ENCODE results near the gene CHD2.

The CHD2 gene

GRCh38 chr15:93012786-93013185 lies 112.7 kb downstream of the CHD2 start:
- Histone ChIP-seq H4K20me1 (ENCODE audit: insufficient read depth, low read length) (no peaks in the 10 kb centered on the region), H3K9ac (ENCODE audit: low read depth, low read length) (no peak overlapping the region), H3K9me3 (ENCODE audit: insufficient read depth, low read length, severe bottlenecking) (no peaks in the 10 kb centered on the region), H3K36me3 (ENCODE audit: insufficient read depth, low read length) (peaks cover 98% of the 10 kb centered on the region), H3K79me2 (ENCODE audit: insufficient read depth, low read length) (peaks cover 4% of the 10 kb centered on the region), H3K27ac (ENCODE audit: low read length) (no peak overlapping the region), H3K4me2 (ENCODE audit: insufficient read depth, low read length) (no peak overlapping the region), H3K4me1 (ENCODE audit: insufficient read depth, low read length) (no peaks in the 10 kb centered on the region), H3K27me3 (ENCODE audit: insufficient read depth, low read length, poor library complexity) (no peaks in the 10 kb centered on the region), H2AFZ (ENCODE audit: low read depth, low read length) (no peak overlapping the region), H3K4me3 (ENCODE audit: low read depth in 1 of 2, low read length in 2 of 2) (no peak overlapping the region)
- DNase-seq, result no peak
- TF ChIP-seq EZH2 (IDR thresholded peaks at IDR 0.05; ENCODE audit: borderline replicate concordance, low read depth, low read length, severe bottlenecking) (no peak), CTCF (IDR thresholded peaks at IDR 0.05; ENCODE audit: borderline replicate concordance, extremely low read depth, low read length, poor library complexity, severe bottlenecking) (no peak)
- no peak for ATAC-seq (ENCODE audit: insufficient read depth, low read depth)

- Histone ChIP-seq H3K4me1 (ENCODE audit: insufficient read depth, low read length) (no peaks in the 10 kb centered on the region), H3K9ac (ENCODE audit: low read depth, low read length) (no peak overlapping the region), H3K27ac (ENCODE audit: low read length) (no peak overlapping the region), H3K4me3 (ENCODE audit: low read depth in 1 of 2, low read length in 2 of 2) (no peak overlapping the region), H3K36me3 (ENCODE audit: insufficient read depth, low read length) (peaks cover 98% of the 10 kb centered on the region), H2AFZ (ENCODE audit: low read depth, low read length) (no peak overlapping the region), H4K20me1 (ENCODE audit: insufficient read depth, low read length) (peaks cover 4% of the 10 kb centered on the region; the same call in 1 of the 2 replicates), H3K4me2 (ENCODE audit: insufficient read depth, low read length) (no peak overlapping the region), H3K27me3 (ENCODE audit: insufficient read depth, low read length, poor library complexity) (no peaks in the 10 kb centered on the region), H3K79me2 (ENCODE audit: insufficient read depth, low read length) (peaks cover 25% of the 10 kb centered on the region), H3K9me3 (ENCODE audit: insufficient read depth, low read length, severe bottlenecking) (no peaks in the 10 kb centered on the region)
- no peak for ATAC-seq (ENCODE audit: insufficient read depth, low read depth)
- TF ChIP-seq CTCF (IDR thresholded peaks at IDR 0.05; ENCODE audit: borderline replicate concordance, extremely low read depth, low read length, poor library complexity, severe bottlenecking), result no peak
- DNase-seq, result no peak
These were observed 117.4 kb downstream of the CHD2 start for GRCh38 chr15:93017526-93017925.

- Histone ChIP-seq H4K20me1 (ENCODE audit: insufficient read depth, low read length) (peaks cover 6% of the 10 kb centered on the region; the same call in 1 of the 2 replicates), H3K27me3 (ENCODE audit: insufficient read depth, low read length, poor library complexity) (no peaks in the 10 kb centered on the region), H3K4me1 (ENCODE audit: insufficient read depth, low read length) (no peaks in the 10 kb centered on the region), H3K27ac (ENCODE audit: low read length) (no peak overlapping the region), H3K4me3 (ENCODE audit: low read depth in 1 of 2, low read length in 2 of 2) (no peak overlapping the region), H3K9ac (ENCODE audit: low read depth, low read length) (no peak overlapping the region), H3K36me3 (ENCODE audit: insufficient read depth, low read length) (peaks cover 98% of the 10 kb centered on the region), H3K9me3 (ENCODE audit: insufficient read depth, low read length, severe bottlenecking) (no peaks in the 10 kb centered on the region), H2AFZ (ENCODE audit: low read depth, low read length) (no peak overlapping the region), H3K79me2 (ENCODE audit: insufficient read depth, low read length) (peaks cover 25% of the 10 kb centered on the region), H3K4me2 (ENCODE audit: insufficient read depth, low read length) (no peak overlapping the region)
- DNase-seq (no peak), ATAC-seq (ENCODE audit: insufficient read depth, low read depth) (no peak)
- no peak for TF ChIP-seq EZH2 (IDR thresholded peaks at IDR 0.05; ENCODE audit: borderline replicate concordance, low read depth, low read length, severe bottlenecking)
- TF ChIP-seq CTCF (IDR thresholded peaks at IDR 0.05; ENCODE audit: borderline replicate concordance, extremely low read depth, low read length, poor library complexity, severe bottlenecking), result peak; percentile 22
These were observed 118.5 kb downstream of the CHD2 start for GRCh38 chr15:93018574-93018973.

- DNase-seq (no peak), ATAC-seq (ENCODE audit: insufficient read depth, low read depth) (no peak)
- Histone ChIP-seq H3K9me3 (ENCODE audit: insufficient read depth, low read length, severe bottlenecking) (no peaks in the 10 kb centered on the region), H3K27me3 (ENCODE audit: insufficient read depth, low read length, poor library complexity) (no peaks in the 10 kb centered on the region), H4K20me1 (ENCODE audit: insufficient read depth, low read length) (peaks cover 6% of the 10 kb centered on the region; the same call in 1 of the 2 replicates), H2AFZ (ENCODE audit: low read depth, low read length) (no peak overlapping the region), H3K79me2 (ENCODE audit: insufficient read depth, low read length) (peaks cover 25% of the 10 kb centered on the region), H3K4me1 (ENCODE audit: insufficient read depth, low read length) (no peaks in the 10 kb centered on the region), H3K4me3 (ENCODE audit: low read depth in 1 of 2, low read length in 2 of 2) (no peak overlapping the region), H3K27ac (ENCODE audit: low read length) (no peak overlapping the region), H3K9ac (ENCODE audit: low read depth, low read length) (no peak overlapping the region), H3K36me3 (ENCODE audit: insufficient read depth, low read length) (peaks cover 99% of the 10 kb centered on the region), H3K4me2 (ENCODE audit: insufficient read depth, low read length) (no peak overlapping the region)
- TF ChIP-seq CTCF (IDR thresholded peaks at IDR 0.05; ENCODE audit: borderline replicate concordance, extremely low read depth, low read length, poor library complexity, severe bottlenecking) (no peak), EZH2 (IDR thresholded peaks at IDR 0.05; ENCODE audit: borderline replicate concordance, low read depth, low read length, severe bottlenecking) (no peak)
These were observed 119.0 kb downstream of the CHD2 start for GRCh38 chr15:93019090-93019489.
